Progenitor cell of endocrine pancreas (in vitro differentiated cells): ENCODE measurements around the gene LRTM2. TPM values are rescaled to one million over a fixed set of nuclear protein-coding genes. Genes with fewer than 3 reads are reported as not detected.

ENCODE experiments used
- DNase-seq: peaks from one replicate; pipeline ENCODE4 v3.0.0; 2021; ENCODE audit warnings: low spot score; ENCODE audit not compliant: unreplicated experiment
- H3K27ac Mint-ChIP-seq: 2 replicates; pipeline ENCODE4 v1.8.0; 2021; ENCODE audit warnings: mild to moderate bottlenecking, moderate library complexity, mixed read lengths
- H3K27me3 Mint-ChIP-seq: 2 replicates; pipeline ENCODE4 v1.8.0; 2021; ENCODE audit warnings: mixed read lengths
- H3K36me3 Mint-ChIP-seq: 2 replicates; pipeline ENCODE4 v1.8.0; 2022; ENCODE audit warnings: mixed read lengths; ENCODE audit not compliant: insufficient read depth
- H3K4me1 Mint-ChIP-seq: 2 replicates; pipeline ENCODE4 v1.8.0; 2021; ENCODE audit warnings: low read depth, mixed read lengths
- H3K4me3 Mint-ChIP-seq: 2 replicates; pipeline ENCODE4 v1.8.0; 2021; ENCODE audit warnings: low read depth, mild to moderate bottlenecking, moderate library complexity, mixed read lengths
- H3K9me3 Mint-ChIP-seq: 2 replicates; pipeline ENCODE4 v1.8.0; 2021; ENCODE audit warnings: low read depth, mixed read lengths
- total RNA-seq: library from RNA; stranded (reverse); gene quantifications from 2 replicates; pipeline ENCODE4 v1.2.1, GENCODE V29; 2021
- TF ChIP-seq, protein P1 (sequence below): fragments of 200-600 bp; sonication (generic); IDR thresholded peaks from one replicate; pipeline ENCODE4 v1.5.0; 2021; ENCODE audit warnings: antibody characterized with exemption, mild to moderate bottlenecking; ENCODE audit not compliant: unreplicated experiment

The LRTM2 gene
- total RNA-seq, 1 donor from 2014 or later: 0.48 TPM

DNA sequence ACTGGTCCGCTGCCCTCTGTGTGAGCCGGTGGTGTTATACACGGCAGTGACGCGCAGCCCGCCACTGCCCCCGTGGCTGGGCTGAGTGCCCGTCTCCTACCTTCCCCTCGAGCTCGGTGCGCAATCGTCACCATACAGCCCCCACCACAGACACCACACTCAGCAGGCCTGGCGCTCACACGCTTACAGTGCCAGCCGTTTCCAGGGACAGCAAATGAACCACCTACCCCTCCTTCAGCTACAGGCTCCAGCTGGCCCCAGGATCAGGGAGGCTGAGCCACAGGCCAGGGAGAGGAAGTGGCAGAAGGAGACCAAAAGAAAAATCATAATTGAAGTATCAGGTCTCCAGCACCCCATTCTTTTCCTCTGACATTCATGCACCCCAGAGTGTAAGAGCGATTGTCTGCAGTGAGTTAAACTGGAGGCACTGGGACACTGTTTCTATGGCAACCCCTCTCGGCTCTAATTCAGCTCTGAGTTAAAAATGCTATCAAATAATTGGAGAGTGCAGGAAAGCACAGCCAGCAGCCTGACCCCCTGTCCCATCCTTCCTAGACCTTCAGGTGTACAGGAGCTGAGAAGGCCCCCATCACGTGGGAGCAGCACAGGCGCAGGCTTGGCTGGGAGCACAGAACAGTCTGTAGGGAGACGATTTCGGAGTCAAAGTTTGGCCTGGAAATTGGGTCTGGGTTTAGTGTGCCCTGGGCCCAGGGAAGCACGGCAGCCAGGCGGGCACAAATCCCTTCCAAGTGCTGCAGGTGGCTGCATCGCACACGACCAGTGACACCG is 18.0 kb downstream of the LRTM2 start:
- Mint-ChIP-seq H3K4me1 (peaks cover 8% of the 10 kb centered on the region), H3K9me3 (no peaks in the 10 kb centered on the region), H3K27ac (no peak overlapping the region), H3K4me3 (no peak overlapping the region), H3K27me3 (peaks cover 27% of the 10 kb centered on the region), H3K36me3 (no peaks in the 10 kb centered on the region)
- DNase-seq: no peak
- TF ChIP-seq, protein P1, sequence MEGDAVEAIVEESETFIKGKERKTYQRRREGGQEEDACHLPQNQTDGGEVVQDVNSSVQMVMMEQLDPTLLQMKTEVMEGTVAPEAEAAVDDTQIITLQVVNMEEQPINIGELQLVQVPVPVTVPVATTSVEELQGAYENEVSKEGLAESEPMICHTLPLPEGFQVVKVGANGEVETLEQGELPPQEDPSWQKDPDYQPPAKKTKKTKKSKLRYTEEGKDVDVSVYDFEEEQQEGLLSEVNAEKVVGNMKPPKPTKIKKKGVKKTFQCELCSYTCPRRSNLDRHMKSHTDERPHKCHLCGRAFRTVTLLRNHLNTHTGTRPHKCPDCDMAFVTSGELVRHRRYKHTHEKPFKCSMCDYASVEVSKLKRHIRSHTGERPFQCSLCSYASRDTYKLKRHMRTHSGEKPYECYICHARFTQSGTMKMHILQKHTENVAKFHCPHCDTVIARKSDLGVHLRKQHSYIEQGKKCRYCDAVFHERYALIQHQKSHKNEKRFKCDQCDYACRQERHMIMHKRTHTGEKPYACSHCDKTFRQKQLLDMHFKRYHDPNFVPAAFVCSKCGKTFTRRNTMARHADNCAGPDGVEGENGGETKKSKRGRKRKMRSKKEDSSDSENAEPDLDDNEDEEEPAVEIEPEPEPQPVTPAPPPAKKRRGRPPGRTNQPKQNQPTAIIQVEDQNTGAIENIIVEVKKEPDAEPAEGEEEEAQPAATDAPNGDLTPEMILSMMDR: no peak

DNA sequence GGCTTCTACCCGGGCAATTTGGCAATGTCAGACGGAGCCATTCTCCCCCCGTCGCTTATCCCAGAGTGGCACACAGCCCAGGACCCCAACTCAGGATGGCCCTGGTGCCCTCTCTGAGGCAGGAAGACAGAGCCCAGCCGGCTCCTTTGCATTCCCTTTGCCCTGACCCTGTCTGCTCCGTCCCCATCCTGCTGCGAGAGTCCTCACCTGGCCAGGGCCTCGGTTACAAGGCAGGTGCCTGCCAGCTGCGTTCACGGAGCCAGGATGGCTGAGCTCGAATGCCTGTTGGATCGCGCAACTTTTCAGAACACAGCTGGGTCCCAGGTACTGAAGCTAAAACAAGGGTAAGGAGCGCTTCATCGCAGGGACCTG is 18.6 kb downstream of the LRTM2 start:
- Mint-ChIP-seq H3K27me3 (peaks cover 24% of the 10 kb centered on the region), H3K4me3 (no peak overlapping the region), H3K9me3 (no peaks in the 10 kb centered on the region), H3K27ac (peak overlapping the region; percentile 12), H3K4me1 (peaks cover 8% of the 10 kb centered on the region), H3K36me3 (no peaks in the 10 kb centered on the region)
- no peak for DNase-seq
- TF ChIP-seq, protein P1: no peak

DNA sequence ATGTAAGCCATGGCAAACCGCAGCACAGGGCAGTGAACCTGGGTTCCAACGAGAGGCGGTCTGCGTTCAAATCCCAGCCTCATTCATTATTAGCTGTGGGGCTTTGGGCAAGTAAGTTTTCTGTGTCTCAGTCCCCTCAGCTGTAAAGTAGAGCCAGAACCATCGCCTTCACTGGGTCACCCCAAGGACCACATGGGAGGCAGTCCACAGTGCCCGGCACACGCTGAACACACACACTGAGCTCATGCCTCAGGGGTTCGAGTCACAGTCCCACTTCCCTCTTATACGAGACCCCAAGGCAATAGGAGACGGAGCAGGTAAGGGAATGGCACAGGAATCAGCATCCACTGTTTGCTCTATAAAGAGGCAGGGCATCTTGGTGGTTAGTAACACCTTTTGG is 19.1 kb downstream of the LRTM2 start:
- H3K4me3 Mint-ChIP-seq: no peak overlapping the region
- no peak for DNase-seq
- H3K4me1 Mint-ChIP-seq: peaks cover 8% of the 10 kb centered on the region
- no peaks in the 10 kb centered on the region for H3K9me3 Mint-ChIP-seq
- TF ChIP-seq, protein P1: no peak
- no peak overlapping the region for H3K27ac Mint-ChIP-seq
- H3K36me3 Mint-ChIP-seq: no peaks in the 10 kb centered on the region
- peaks cover 27% of the 10 kb centered on the region for H3K27me3 Mint-ChIP-seq

DNA sequence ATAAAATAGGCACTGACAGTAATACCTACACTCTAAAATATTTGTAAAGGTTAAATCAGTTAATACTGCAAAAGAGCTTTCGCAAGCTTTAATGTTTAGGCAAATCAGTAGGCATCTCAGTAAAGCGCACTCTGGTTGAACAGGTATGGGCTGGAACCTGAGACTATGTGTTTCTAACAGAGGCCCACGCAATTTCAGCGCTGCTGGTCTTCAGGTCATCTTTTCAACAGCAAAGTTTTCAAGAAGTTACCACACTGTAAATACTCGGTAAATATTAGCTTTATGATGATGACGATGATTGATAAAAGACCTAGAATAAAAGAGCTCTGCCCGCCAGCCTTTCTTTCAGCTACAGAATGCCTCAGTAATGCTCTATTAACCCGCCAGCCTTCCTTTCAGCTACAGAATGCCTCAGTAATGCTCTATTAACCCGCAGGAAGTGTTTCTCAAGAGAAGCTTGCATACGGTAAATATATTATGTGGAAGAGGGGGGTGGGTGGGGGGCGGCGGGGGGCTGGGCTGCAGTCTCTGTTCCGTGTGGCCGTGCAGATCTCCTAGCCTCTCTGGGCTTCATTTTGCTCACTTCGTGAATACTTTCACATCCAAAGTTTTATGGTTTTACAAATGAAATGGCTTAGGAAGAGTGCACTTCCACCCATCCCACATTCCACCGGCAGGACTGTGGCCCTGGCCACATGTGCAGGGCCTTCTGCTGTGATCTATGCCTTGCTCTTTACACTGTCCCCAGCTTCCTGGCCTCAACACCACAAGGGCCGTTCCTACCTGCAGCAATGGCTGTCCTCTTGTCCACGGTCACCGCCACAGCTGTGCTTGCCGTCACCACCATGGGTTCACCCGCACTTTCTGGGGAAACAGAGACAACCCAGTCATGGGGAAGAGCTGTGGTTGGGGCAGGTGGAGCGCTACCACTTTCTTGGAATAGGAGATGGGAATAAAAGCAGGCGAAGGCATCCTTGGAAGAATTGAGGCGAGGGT is 19.9 kb downstream of the LRTM2 start:
- no peaks in the 10 kb centered on the region for H3K9me3 Mint-ChIP-seq
- H3K36me3 Mint-ChIP-seq: no peaks in the 10 kb centered on the region
- peaks cover 27% of the 10 kb centered on the region for H3K27me3 Mint-ChIP-seq
- H3K4me3 Mint-ChIP-seq: no peak overlapping the region
- no peak overlapping the region for H3K27ac Mint-ChIP-seq
- H3K4me1 Mint-ChIP-seq: peaks cover 8% of the 10 kb centered on the region
- DNase-seq: no peak
- TF ChIP-seq, protein P1: no peak

DNA sequence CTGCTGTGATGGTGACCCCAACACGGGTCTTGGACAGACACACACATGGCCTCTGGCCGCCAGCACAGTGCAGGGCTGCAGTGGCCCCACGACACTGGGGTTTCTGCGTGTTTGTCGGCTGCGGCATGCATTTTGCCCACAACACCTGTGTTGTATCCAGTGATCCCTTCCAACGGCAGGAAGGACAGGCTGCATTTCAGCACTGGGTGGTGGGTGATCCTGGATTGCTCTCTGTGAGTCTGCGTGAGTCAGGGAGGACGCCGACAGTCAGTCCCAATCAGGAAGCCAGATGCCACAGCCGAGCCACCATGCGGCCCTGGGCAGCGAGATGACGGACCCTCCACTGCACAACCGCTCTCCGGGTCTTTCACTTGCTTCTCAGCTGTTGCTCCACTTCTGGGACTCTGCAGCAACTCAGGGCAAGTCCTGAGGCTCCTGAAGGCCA is 20.6 kb downstream of the LRTM2 start:
- no peaks in the 10 kb centered on the region for H3K9me3 Mint-ChIP-seq
- no peak for DNase-seq
- TF ChIP-seq, protein P1: no peak
- no peaks in the 10 kb centered on the region for H3K36me3 Mint-ChIP-seq
- H3K4me1 Mint-ChIP-seq: peaks cover 8% of the 10 kb centered on the region
- peaks cover 28% of the 10 kb centered on the region for H3K27me3 Mint-ChIP-seq
- H3K27ac Mint-ChIP-seq: no peak overlapping the region
- no peak overlapping the region for H3K4me3 Mint-ChIP-seq
